RWPE1 (cell line): ENCODE results near the gene C1S.
"Not testable (repeated sequence)": the region's sequence is repeated elsewhere in the genome, so short reads cannot be mapped to it uniquely, and the experiment has no call there.

Experiments
- CTCF ChIA-PET: fragments of 350-600 bp; sonication (Branson Sonifier 250); formaldehyde crosslinking; extraction: SDS; loops from one replicate; lab custom pipeline; 2021; lab: Yijun Ruan, JAX
- POLR2A ChIA-PET: fragments of 400-600 bp; formaldehyde crosslinking; extraction: SDS; loops from one replicate; lab custom pipeline; 2020; ENCODE audit warnings: antibody characterized with exemption; ENCODE audit not compliant: low non-redundant PET; lab: Yijun Ruan, JAX
- DNase-seq: peaks from one replicate; pipeline ENCODE4 v3.0.0; 2012; ENCODE audit warnings: low spot score
- H3K27ac ChIP-seq: fragments of 450-650 bp; 2 replicates; pipeline ENCODE4 v1.5.1; 2017
- TF ChIP-seq, protein P1 (sequence below): fragments of 450-650 bp; conservative IDR thresholded peaks from 2 replicates; pipeline ENCODE4 v1.5.1; 2017; ENCODE audit warnings: low read depth, mild to moderate bottlenecking

The C1S gene

GRCh38 chr12:7101694-7102131 is 41.2 kb downstream of the C1S start:
- CTCF ChIA-PET: no interaction called here
- H3K27ac ChIP-seq: no peak overlapping the region
- TF ChIP-seq, protein P1, sequence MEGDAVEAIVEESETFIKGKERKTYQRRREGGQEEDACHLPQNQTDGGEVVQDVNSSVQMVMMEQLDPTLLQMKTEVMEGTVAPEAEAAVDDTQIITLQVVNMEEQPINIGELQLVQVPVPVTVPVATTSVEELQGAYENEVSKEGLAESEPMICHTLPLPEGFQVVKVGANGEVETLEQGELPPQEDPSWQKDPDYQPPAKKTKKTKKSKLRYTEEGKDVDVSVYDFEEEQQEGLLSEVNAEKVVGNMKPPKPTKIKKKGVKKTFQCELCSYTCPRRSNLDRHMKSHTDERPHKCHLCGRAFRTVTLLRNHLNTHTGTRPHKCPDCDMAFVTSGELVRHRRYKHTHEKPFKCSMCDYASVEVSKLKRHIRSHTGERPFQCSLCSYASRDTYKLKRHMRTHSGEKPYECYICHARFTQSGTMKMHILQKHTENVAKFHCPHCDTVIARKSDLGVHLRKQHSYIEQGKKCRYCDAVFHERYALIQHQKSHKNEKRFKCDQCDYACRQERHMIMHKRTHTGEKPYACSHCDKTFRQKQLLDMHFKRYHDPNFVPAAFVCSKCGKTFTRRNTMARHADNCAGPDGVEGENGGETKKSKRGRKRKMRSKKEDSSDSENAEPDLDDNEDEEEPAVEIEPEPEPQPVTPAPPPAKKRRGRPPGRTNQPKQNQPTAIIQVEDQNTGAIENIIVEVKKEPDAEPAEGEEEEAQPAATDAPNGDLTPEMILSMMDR: no peak
- POLR2A ChIA-PET: no interaction called here
- DNase-seq: no peak

- DNase-seq: no peak
- no peak overlapping the region for H3K27ac ChIP-seq
- POLR2A ChIA-PET: no interaction called here
- CTCF ChIA-PET: no interaction called here
- TF ChIP-seq, protein P1: no peak
Measured at GRCh38 chr12:7102582-7102981, 42.1 kb downstream of the C1S start.

GRCh38 chr12:7103837-7104584 is 43.5 kb downstream of the C1S start:
- ChIA-PET CTCF (interaction anchor here (1.5 kb wide), 1 partner anchor 9 kb away, joined by 5 read pairs; no protein-coding TSS in a partner anchor), POLR2A (no interaction called here)
- H3K27ac ChIP-seq: no peak overlapping the region
- DNase-seq: no peak
- TF ChIP-seq, protein P1: no peak

DNA sequence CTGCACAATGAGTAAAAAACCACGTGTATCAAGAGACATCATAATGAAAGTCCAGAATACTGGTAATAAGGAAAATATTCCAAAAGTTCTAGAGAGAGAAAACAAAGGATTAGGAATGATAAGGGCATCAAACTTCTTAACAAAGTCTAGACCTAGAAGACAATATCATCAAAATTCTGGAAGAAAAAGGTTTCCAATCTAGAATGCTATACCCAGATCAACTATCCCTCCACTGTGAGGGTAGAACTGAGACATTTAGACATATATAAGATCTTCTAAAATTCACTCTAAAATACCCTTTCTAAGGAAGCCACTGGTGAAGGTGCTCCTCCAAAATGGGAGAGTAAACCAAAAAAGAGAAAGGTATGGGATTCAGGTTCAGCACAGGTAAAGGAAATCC is 45.6 kb downstream of the C1S start:
- CTCF ChIA-PET: interaction anchor here (0.6 kb wide), 1 partner anchor 34 kb away, joined by 4 read pairs; no protein-coding TSS in a partner anchor
- no peak for DNase-seq
- POLR2A ChIA-PET: no interaction called here

GRCh38 chr12:7107181-7107580 is 46.7 kb downstream of the C1S start:
- not testable (repeated sequence) for DNase-seq
- ChIA-PET CTCF (interaction anchor here (0.7 kb wide), 1 partner anchor 55 kb away, joined by 4 read pairs; no protein-coding TSS in a partner anchor), POLR2A (interaction anchor here (0.7 to 1.6 kb wide), 2 partner anchors 28 to 163 kb away, joined by 4 read pairs; partner anchors contain the start of gene C12orf57)
- H3K27ac ChIP-seq: peak overlapping the region; percentile 36; the same call in 1 of the 2 replicates

More for the DNA sequence above, 45.6 kb downstream of the C1S start:
- H3K27ac ChIP-seq: no peak overlapping the region
- TF ChIP-seq, protein P1: no peak

GRCh38 chr12:7107636-7108002 is 47.1 kb downstream of the C1S start:
- ChIA-PET POLR2A (interaction anchor here (0.6 to 1.6 kb wide), 3 partner anchors 28 to 161 kb away, joined by 4 read pairs; no protein-coding TSS in a partner anchor), CTCF (interaction anchor here (0.6 kb wide), 2 partner anchors 34 to 39 kb away, joined by 4 to 7 read pairs; no protein-coding TSS in a partner anchor)
- H3K27ac ChIP-seq: peak overlapping the region; percentile 92
- no peak for DNase-seq
- TF ChIP-seq, protein P1: no peak
